AG04449 (cell line): ENCODE results near the gene REC8.
"Not testable (repeated sequence)": the region's sequence is repeated elsewhere in the genome, so short reads cannot be mapped to it uniquely, and the experiment has no call there.

Experiments
- CTCF ChIA-PET: fragments of 350-600 bp; formaldehyde crosslinking; extraction: SDS; loops from one replicate; lab custom pipeline; 2021; ENCODE audit warnings: antibody characterized with exemption; lab: Yijun Ruan, JAX
- POLR2A ChIA-PET: fragments of 400-600, 350-600 bp; formaldehyde crosslinking; extraction: SDS; loops from one replicate; lab custom pipeline; 2020; ENCODE audit warnings: antibody characterized with exemption, inconsistent platforms; lab: Yijun Ruan, JAX
- DNase-seq: peaks from one replicate; pipeline ENCODE4 v3.0.0-alpha.2; 2010; ENCODE audit warnings: low read depth, low spot score
- H3K4me3 ChIP-seq: 2 replicates; pipeline ENCODE4 v1.5.1; 2011; ENCODE audit warnings: low read depth, mild to moderate bottlenecking, control low read depth, low read length
- CTCF ChIP-seq: IDR thresholded peaks from one replicate; pipeline ENCODE4 v1.5.1; 2011; ENCODE audit warnings: mild to moderate bottlenecking, moderate library complexity, low read length, control low read depth, inconsistent platforms; ENCODE audit not compliant: insufficient read depth; ENCODE audit errors: missing control alignments

REC8 gene

GRCh38 chr14:24212924-24213865, 41.3 kb downstream of the REC8 start, which contains the start of gene CHMP4A:
CHMP4A (minus strand) TSS chr14:24213488; CDS start chr14:24213439, 49 bp downstream.
- CTCF ChIA-PET: interaction anchor here (0.7 to 5.3 kb wide), 13 partner anchors 9 to 155 kb away, joined by 3 to 89 read pairs (median 6); partner anchors contain the start of genes CIDEB, DHRS1, NOP9 and RABGGTA

GRCh38 chr14:24213866-24214662, 42.2 kb downstream of the REC8 start:
- no peak for TF ChIP-seq CTCF
- CTCF ChIA-PET: interaction anchor here (0.6 to 5.3 kb wide), 20 partner anchors 8 to 243 kb away, joined by 3 to 89 read pairs (median 4); partner anchors contain the start of genes CIDEB, DHRS1, LTB4R2 and NOP9
- peak overlapping the region; percentile 88 for H3K4me3 ChIP-seq
- POLR2A ChIA-PET: interaction anchor here (0.6 to 2.9 kb wide), 8 partner anchors 10 to 99 kb away, joined by 3 to 26 read pairs (median 4); partner anchors contain the start of genes DHRS1, NOP9, RABGGTA and TINF2
- no peak for DNase-seq

More at GRCh38 chr14:24212924-24213865, 41.3 kb downstream of the REC8 start, which contains the start of gene CHMP4A:
- peak; percentile 36 for TF ChIP-seq CTCF
- H3K4me3 ChIP-seq: peak within 1 kb of the TSS; percentile 88
- DNase-seq: peak; percentile 85
- POLR2A ChIA-PET: interaction anchor here (0.6 to 2.9 kb wide), 8 partner anchors 11 to 98 kb away, joined by 3 to 26 read pairs (median 4); partner anchors contain the start of genes DHRS1, NOP9, RABGGTA and TINF2

GRCh38 chr14:24215495-24216344, 43.8 kb downstream of the REC8 start, which contains the start of gene MDP1:
MDP1 (minus strand) TSS chr14:24216066; CDS start chr14:24215955, 111 bp downstream.
- CTCF ChIA-PET: interaction anchor here (0.7 to 5.3 kb wide), 16 partner anchors 9 to 220 kb away, joined by 3 to 89 read pairs (median 5); partner anchors contain the start of genes CIDEB, DHRS1, GMPR2 and LTB4R2
- TF ChIP-seq CTCF: peak; percentile 70
- POLR2A ChIA-PET: interaction anchor here (0.7 to 1.4 kb wide), 5 partner anchors 9 to 158 kb away, joined by 3 to 5 read pairs (median 3); partner anchors contain the start of genes PCK2 and TINF2
- DNase-seq: peak; percentile 33
- peak within 1 kb of the TSS; percentile 90 for H3K4me3 ChIP-seq

GRCh38 chr14:24216345-24216699, 44.4 kb downstream of the REC8 start:
- DNase-seq: no peak
- H3K4me3 ChIP-seq: peak overlapping the region; percentile 90
- POLR2A ChIA-PET: interaction anchor here (0.7 to 1.4 kb wide), 5 partner anchors 10 to 159 kb away, joined by 3 to 5 read pairs (median 3); partner anchors contain the start of genes PCK2 and TINF2
- CTCF ChIA-PET: interaction anchor here (0.8 to 5.3 kb wide), 16 partner anchors 8 to 117 kb away, joined by 3 to 89 read pairs (median 5); partner anchors contain the start of genes CIDEB, DHRS1, GMPR2 and LTB4R2
- no peak for TF ChIP-seq CTCF

- DNase-seq, POLR2A ChIA-PET, H3K4me3 ChIP-seq: not testable (repeated sequence)
- CTCF ChIA-PET: interaction anchor here (1.3 to 5.3 kb wide), 8 partner anchors 11 to 91 kb away, joined by 3 to 89 read pairs (median 6); partner anchors contain the start of genes CIDEB, DHRS1, LTB4R2 and NOP9
Observed at GRCh38 chr14:24216876-24217275, 45.0 kb downstream of the REC8 start.
